Measurements from ENCODE around the gene TEFM.

DNA sequence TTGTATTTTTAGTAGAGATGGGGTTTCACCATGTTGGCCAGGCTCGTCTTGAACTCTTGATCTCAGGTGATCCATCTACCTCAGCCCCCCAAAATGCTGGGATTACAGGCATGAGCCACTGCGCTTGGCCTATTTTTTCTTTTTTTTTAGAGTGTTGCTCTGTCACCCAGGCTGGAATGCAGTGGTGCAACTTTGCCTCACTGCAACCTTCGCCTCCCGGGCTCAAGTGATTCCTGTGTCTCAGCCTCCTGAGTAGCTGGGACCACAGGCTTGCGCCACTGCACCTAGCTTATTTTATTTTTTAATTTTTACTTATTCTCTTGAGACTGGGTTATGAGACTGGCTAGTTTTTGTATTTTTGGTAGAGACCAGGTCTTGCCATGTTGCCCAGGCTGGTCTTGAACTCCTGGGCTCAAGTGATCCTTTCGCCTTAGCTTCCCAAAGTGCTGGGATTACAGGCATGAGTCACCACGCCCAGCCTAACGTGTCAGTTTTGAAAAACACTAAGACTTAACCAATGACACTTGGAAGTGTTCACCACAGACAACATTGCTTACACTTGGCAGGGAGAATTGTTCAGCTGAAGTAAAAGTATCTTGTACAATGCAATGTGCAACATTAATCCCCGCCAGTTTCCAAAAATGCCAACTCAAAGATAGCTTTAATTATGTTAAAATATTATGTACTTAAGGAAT, 47.3 kb downstream of the TEFM start:
- no peak for TF ChIP-seq EZH2 (IDR thresholded peaks at IDR 0.05)
- TF ChIP-seq POLR2AphosphoS5 (IDR thresholded peaks at IDR 0.05; ENCODE audit: borderline replicate concordance, low read depth, low read length) = no peak
- TF ChIP-seq FOXP2 (optimal IDR thresholded peaks at IDR 0.05; ENCODE audit: control extremely low read depth, extremely low read length, insufficient read depth) = no peak

All from SK-N-MC (cell line).